Mucosa of stomach (tissue), 1 donor: ENCODE measurements around the gene FIS1.
A peak's percentile ranks its signal among the peaks of the same experiment; 100 is the strongest.

Source experiments
- H3K27me3 ChIP-seq: one replicate; pipeline ENCODE4 v1.7.0; 2013; ENCODE audit warnings: mild to moderate bottlenecking, low read length; ENCODE audit not compliant: control insufficient read depth, insufficient read depth
- H3K36me3 ChIP-seq: one replicate; pipeline ENCODE4 v1.7.0; 2013; ENCODE audit warnings: low read length; ENCODE audit not compliant: control insufficient read depth, insufficient read depth
- H3K4me1 ChIP-seq: one replicate; pipeline ENCODE4 v1.7.0; 2013; ENCODE audit warnings: mild to moderate bottlenecking, low read length; ENCODE audit not compliant: control insufficient read depth, insufficient read depth
- H3K4me3 ChIP-seq: one replicate; pipeline ENCODE4 v1.7.0; 2013; ENCODE audit warnings: low read length
- H3K9ac ChIP-seq: one replicate; pipeline ENCODE4 v1.7.0; 2013; ENCODE audit warnings: mild to moderate bottlenecking, low read length, moderate library complexity
- H3K9me3 ChIP-seq: one replicate; pipeline ENCODE4 v1.7.0; 2013; ENCODE audit warnings: mild to moderate bottlenecking, low read length, moderate library complexity; ENCODE audit not compliant: control insufficient read depth
- donor health status: Pancreatic carcinoma.

Gene FIS1

DNA sequence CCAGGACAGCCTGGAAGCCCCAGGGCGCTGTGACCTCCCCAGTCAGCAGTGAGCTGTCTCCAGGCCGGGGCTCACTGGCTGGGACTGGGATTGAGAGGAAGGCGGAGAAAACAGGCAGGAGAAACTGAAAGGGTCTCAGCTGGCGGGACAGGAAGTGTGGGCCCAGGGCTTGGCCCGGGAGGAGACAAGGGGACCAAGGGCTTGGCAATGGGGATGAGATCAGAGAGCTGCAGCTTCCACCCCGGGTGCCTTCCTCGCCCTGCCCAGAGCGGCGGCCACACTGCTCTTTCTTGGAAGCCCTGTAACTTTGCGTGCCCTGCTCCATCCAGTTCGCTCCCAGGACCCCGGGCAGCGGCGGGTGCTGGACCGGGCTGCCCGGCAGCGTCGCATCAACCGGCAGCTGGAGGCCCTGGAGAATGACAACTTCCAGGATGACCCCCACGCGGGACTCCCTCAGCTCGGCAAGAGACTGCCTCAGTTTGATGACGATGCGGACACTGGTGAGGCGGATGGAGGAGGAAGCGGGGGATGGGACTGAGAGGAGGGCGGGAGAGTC is 22.5 kb downstream of the FIS1 start:
- Histone ChIP-seq H3K4me3 (no peak overlapping the region), H3K9ac (no peak overlapping the region), H3K9me3 (no peaks in the 10 kb centered on the region), H3K36me3 (no peaks in the 10 kb centered on the region), H3K27me3 (no peaks in the 10 kb centered on the region), H3K4me1 (peaks cover 24% of the 10 kb centered on the region)

DNA sequence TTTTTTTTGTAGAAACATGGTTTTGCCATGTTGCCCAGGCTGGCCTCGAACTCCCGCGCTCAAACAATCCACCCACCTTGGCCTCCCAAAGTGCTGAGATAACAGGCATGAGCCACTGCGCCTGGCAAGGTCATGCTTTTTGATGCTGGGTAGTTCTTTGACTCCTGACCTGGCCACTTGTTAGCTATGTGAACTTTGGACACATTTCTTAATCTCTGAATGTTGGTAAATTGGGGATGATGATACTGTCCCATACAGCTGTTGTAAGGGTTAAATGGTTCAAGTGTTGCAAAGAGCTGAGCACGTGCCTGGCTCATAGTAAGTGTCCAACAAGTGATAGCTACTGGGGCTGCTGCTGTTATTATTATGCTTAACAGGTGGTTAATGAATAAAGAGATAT is 24.6 kb downstream of the FIS1 start:
- Histone ChIP-seq H3K27me3 (no peaks in the 10 kb centered on the region), H3K36me3 (no peaks in the 10 kb centered on the region), H3K9ac (no peak overlapping the region), H3K4me1 (peaks cover 35% of the 10 kb centered on the region), H3K9me3 (no peaks in the 10 kb centered on the region), H3K4me3 (no peak overlapping the region)

DNA sequence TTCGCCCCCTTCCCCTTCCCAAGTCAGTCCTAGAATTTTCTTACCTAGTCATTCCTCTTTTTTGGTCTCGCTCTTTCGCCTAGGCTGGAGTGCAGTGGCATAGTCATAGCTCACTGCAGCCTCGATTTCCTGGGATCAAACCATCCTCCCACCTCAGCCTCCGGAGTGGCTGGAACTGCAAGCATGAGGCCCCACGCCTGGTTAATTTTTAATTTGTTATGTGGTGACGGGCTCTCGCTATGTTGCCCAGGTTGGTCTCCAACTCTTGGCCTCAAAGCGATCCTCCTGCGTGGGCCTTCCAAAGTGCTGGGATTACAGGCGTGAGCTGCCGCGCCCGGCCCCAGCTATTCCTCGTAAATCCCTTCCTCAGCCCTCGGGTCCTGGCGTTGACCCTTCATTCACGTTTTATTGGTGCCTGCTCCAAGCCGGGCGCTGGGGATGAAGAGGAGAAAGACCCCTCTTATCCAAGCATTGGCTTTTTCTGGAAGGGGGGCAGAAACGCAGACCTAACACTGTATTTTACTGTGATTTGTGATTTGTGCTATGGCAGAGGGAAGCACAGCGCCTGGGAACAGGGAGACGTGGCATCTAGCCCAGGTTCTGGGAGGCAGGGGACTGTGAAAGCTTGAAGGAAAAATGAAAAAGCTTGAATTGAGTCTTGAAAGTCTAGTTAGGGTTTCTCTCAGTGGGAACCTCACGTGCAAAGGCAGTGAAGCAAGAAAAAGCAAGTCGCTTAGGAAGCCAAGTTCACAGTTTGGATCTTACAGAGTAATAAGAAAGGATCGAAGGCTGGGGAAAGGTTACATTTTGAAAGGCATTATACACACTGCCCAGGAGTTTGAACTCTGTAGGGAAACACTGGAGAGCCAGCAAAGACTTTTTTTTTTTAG is 26.4 kb downstream of the FIS1 start:
- peaks cover 35% of the 10 kb centered on the region for H3K4me1 ChIP-seq
- H3K27me3 ChIP-seq = no peaks in the 10 kb centered on the region

DNA sequence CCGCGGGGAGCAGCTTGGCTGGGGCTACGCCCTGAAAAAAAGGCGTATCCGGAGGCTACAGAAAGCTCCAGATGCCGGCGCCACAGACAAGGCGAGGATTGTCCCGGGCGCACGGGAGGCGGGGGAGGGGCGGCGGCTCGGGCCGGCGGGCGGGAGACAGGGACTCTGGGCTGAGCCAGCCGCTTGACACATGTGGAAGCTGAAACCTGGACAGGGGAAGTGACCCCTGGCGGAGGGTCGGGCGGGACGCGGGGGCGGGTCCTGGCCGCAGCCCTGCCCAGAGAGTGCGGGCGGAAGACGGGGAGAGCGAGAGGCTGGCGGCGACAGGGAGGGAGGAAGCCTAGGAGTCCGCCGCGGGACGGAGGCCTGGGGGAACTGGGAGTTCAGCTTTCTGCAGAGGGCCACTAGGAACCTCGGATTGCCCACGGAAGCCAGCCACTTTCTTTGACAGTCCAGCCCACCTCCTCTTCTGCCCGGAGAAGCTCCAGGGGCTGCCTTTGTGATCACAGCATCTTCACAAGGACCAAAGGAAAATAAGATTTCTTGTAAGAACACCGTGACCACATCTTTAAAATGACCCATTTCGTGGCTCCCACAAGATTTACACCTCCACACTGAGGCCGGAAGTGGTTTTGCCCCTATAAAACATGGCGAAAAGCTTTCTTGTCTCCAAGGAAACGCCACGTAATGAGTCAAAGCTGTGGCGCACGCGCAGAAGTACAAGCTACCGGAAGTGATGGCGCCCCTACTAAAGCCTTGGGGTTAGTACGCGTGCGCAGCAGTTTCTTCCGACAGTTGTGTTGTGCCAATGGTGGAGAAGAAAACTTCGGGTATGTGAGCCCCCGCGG is 27.3 kb downstream of the FIS1 start, which contains the start of the genes PLOD3 and ZNHIT1:
Gene PLOD3, minus strand, starts transcription at position 194 of the 848 bp plus-strand sequence. CDS start 307 bp downstream, outside the sequence.
Gene ZNHIT1, plus strand, starts transcription at position 778 of the 848 bp plus-strand sequence. Its CDS starts 31 bp downstream, at position 809.
- peak within 1 kb of the TSS; percentile 92 for H3K9ac ChIP-seq
- H3K27me3 ChIP-seq = no peaks in the 10 kb centered on the region
- no peaks in the 10 kb centered on the region for H3K36me3 ChIP-seq
- peaks cover 35% of the 10 kb centered on the region for H3K4me1 ChIP-seq
- H3K9me3 ChIP-seq = no peaks in the 10 kb centered on the region
- peak within 1 kb of the TSS; percentile 98 for H3K4me3 ChIP-seq

More for the DNA sequence above, 26.4 kb downstream of the FIS1 start:
- Histone ChIP-seq H3K9me3 (no peaks in the 10 kb centered on the region), H3K4me3 (peak overlapping the region; percentile 98), H3K36me3 (no peaks in the 10 kb centered on the region), H3K9ac (peak overlapping the region; percentile 92)

DNA sequence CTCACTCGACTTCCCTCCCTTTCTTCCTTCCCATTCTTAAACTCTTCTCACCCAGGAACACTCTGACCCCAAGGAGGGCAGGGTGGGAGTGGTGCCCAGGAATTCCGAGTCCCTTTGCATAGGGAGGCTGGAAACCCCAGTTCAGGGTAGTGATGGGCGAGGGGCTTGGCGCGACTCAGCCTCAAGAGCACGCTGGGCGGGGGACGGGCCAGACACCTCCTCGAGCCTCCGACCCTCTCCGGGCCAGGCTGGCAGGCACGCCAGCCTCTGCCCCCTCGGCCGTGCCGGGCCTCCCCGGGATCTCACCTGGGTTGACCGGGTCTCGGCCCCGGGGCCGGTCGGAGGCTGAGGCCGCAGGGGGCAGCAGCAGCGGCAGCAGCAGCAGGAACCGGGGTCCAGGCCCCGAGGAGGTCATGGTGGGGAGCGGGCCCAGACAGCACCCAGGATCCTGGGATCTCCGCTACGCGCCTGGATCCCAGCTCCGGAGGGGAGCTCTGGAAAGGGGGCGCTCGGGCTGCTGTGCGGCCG is 28.0 kb downstream of the FIS1 start:
- H3K36me3 ChIP-seq = no peaks in the 10 kb centered on the region
- H3K4me1 ChIP-seq = peaks cover 35% of the 10 kb centered on the region
- H3K9ac ChIP-seq = peak overlapping the region; percentile 92

DNA sequence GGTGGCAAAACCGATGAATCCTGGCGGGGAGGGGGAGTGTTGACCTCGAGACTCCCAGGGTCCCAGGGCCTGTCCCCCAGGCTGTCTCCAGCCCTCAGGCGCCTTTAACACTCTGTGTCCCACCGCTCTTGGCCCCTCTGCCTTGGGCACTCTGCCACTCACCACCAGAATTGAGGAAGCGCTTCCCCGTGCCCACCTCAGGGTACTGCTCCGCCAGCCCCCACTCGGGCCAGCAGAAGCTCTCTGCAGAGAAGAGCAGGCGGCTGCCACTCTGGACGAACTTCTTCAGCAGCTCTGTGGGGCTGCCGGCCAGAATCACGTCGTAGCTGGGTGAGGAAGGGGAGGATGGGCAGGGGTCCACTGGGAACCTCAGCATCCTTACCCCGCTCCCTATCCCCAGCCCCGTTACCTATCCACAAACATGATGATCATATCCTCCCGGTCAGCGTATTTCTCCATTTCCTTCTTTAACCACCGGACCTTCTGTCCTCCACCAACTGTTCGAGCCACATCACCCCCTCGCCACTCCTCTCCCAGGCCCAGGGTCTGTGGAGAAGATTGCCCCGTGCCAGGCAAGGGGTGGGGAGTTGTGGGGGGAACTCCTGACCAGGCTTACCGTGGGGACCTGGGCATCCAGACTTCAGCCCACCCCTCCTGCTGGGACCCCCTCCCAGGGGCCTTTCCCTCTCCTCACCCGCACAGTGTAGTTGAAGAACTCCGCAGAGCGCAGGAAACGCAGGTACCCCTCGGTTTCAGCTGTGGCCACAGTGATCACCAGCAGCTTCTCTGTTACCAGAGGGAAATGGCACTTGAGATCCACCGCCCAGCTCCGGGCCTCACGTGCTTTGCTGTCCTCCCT is 28.7 kb downstream of the FIS1 start:
- H3K9ac ChIP-seq = peak overlapping the region; percentile 92
- no peaks in the 10 kb centered on the region for H3K9me3 ChIP-seq
- H3K4me3 ChIP-seq = peak overlapping the region; percentile 98
- H3K36me3 ChIP-seq = no peaks in the 10 kb centered on the region
- H3K27me3 ChIP-seq = no peaks in the 10 kb centered on the region
- peaks cover 30% of the 10 kb centered on the region for H3K4me1 ChIP-seq

More for the DNA sequence above, 28.0 kb downstream of the FIS1 start:
- Histone ChIP-seq H3K27me3 (no peaks in the 10 kb centered on the region), H3K4me3 (peak overlapping the region; percentile 98), H3K9me3 (no peaks in the 10 kb centered on the region)

DNA sequence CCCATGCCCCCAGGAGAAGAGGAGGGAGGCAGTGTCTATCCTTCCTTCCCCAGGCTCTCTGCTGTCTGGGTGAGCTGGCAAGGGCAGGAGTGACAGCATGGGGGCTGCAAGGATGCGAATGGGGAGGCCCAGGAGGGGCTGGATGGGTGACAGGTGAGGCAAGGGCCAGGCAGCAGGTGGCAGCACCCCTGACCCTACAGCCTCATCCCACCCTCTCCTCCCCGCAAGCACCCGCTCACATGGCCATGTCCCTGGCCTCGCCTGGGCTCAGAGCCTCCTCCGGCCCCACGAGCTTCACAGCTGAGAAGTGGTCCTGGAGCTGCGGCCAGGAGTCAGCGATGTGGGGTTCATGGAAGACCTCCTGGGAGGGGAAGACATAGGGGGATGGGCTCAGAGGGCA is 32.9 kb downstream of the FIS1 start:
- Histone ChIP-seq H3K9ac (no peak overlapping the region), H3K9me3 (no peaks in the 10 kb centered on the region), H3K27me3 (no peaks in the 10 kb centered on the region), H3K36me3 (no peaks in the 10 kb centered on the region), H3K4me1 (peaks cover 11% of the 10 kb centered on the region), H3K4me3 (no peak overlapping the region)

DNA sequence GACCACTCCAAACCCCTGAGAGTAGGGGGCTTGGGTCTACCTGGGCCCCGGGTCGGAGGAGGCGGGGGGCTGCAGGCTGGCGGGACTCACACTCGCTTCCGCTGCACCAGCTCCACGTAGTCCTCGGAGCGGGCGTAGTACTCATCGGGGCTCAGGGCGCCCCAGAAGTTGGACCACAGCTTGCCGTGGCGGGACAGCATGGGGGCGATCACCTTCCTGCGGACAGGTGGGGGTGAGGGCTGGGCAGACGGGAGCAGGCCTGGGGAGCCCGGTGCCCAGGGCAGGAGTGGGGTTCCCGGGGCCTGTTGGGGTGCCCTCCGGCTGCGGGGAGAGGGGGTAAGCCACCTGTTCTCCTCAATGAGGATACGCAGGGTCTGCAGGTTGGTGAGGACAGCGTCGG is 33.4 kb downstream of the FIS1 start:
- Histone ChIP-seq H3K9ac (no peak overlapping the region), H3K4me3 (no peak overlapping the region), H3K36me3 (no peaks in the 10 kb centered on the region), H3K27me3 (no peaks in the 10 kb centered on the region), H3K4me1 (peaks cover 7% of the 10 kb centered on the region), H3K9me3 (no peaks in the 10 kb centered on the region)

DNA sequence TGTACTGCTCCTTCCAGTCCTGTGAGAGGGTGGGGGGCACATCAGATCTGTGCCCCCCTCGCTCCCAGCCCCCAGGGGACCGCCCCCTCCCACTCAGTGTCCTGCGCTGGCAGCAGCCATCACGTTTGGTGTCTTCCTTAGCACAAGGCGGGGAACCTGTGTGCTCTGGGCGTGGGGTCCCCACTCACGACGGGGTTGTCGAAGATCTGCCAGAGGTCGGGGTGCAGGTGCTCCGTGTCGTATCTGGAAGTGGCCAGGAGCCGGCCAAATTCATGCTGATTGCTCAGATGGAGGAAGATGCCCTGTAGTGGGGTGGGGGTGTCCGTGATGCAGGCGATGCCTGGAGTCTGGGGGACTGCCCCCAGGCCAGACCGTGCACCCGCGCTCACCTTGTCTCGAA is 34.7 kb downstream of the FIS1 start:
- Histone ChIP-seq H3K4me3 (no peak overlapping the region), H3K9me3 (no peaks in the 10 kb centered on the region), H3K36me3 (no peaks in the 10 kb centered on the region), H3K27me3 (no peaks in the 10 kb centered on the region), H3K9ac (no peak overlapping the region), H3K4me1 (no peaks in the 10 kb centered on the region)

DNA sequence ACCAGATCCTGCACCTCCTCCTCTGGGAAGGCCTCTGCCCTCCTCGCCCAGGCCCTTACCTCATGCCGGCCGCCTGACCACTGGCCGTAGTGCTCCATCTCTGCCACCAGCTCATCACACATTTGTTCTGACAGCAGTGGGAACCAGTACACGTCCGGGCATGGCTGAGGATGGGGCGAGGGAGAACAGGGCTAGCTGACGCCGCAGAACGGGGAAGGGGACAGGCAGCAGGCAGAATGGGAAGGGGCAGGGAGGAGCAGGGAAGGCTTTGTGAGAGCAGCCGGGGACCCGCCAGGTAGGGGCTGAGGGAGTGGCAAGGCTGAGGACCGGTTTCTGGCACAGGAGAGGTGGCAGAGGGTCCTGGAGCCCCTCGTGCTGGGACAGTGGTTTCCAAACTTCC is 36.1 kb downstream of the FIS1 start:
- no peaks in the 10 kb centered on the region for H3K27me3 ChIP-seq
- no peaks in the 10 kb centered on the region for H3K36me3 ChIP-seq
- no peak overlapping the region for H3K4me3 ChIP-seq
- H3K4me1 ChIP-seq = no peaks in the 10 kb centered on the region
- no peaks in the 10 kb centered on the region for H3K9me3 ChIP-seq
- no peak overlapping the region for H3K9ac ChIP-seq

DNA sequence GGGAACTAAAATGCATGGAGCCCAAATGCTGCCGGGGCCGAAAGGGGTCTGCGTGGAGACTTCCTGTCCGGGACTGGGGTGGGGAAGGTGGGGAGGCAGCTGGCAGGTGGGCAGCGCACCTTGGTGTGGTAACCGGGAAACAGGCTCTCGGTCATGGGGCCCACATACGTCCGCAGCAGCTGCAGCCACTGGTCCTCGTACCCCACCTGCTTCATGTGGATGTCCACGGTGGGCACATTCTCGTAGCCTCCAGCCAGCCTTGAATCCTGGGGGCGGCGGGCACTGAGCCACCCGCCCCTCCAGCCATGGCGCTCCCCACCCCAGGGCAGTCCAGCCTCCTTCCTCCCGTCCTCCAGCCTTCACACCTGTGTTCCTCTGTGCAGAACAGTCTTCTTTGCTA is 37.4 kb downstream of the FIS1 start:
- peaks cover 6% of the 10 kb centered on the region for H3K27me3 ChIP-seq
- no peaks in the 10 kb centered on the region for H3K4me1 ChIP-seq
- no peaks in the 10 kb centered on the region for H3K9me3 ChIP-seq
- H3K9ac ChIP-seq = no peak overlapping the region
- no peaks in the 10 kb centered on the region for H3K36me3 ChIP-seq
- no peak overlapping the region for H3K4me3 ChIP-seq
